H9 (cell line): ENCODE results near the gene APBB2. TPM values are rescaled to one million over a fixed set of nuclear protein-coding genes. Genes with fewer than 3 reads are reported as not detected.

ENCODE experiments used
- DNase-seq: peaks from one replicate; pipeline ENCODE4 v3.0.0-alpha.2; 2017
- H2AFZ ChIP-seq: one replicate; pipeline ENCODE4 v1.6.1; 2013; ENCODE audit warnings: mild to moderate bottlenecking, low read length, control low read depth, moderate library complexity
- H2AK5ac ChIP-seq: 2 replicates; pipeline ENCODE4 v1.6.1; 2013; ENCODE audit warnings: low read length, control low read depth, mixed read lengths; ENCODE audit not compliant: insufficient read length
- H2BK120ac ChIP-seq: one replicate; pipeline ENCODE4 v1.6.1; 2013; ENCODE audit warnings: low read depth, mild to moderate bottlenecking, low read length, control low read depth, inconsistent platforms; ENCODE audit not compliant: poor library complexity, severe bottlenecking
- H2BK12ac ChIP-seq: 2 replicates; pipeline ENCODE4 v1.6.1; 2013; ENCODE audit warnings: low read length, control low read depth, mixed read lengths, low read depth; ENCODE audit not compliant: insufficient read length
- H2BK15ac ChIP-seq: 2 replicates; pipeline ENCODE4 v1.6.1; 2013; ENCODE audit warnings: low read depth, low read length, control low read depth
- H2BK20ac ChIP-seq: one replicate; pipeline ENCODE4 v1.6.1; 2013; ENCODE audit warnings: low read depth, mild to moderate bottlenecking, low read length, control low read depth, inconsistent platforms; ENCODE audit not compliant: poor library complexity, severe bottlenecking
- H2BK5ac ChIP-seq: 2 replicates; pipeline ENCODE4 v1.6.1; 2013; ENCODE audit warnings: low read length, control low read depth, mixed read lengths; ENCODE audit not compliant: insufficient read length
- H3K14ac ChIP-seq: 2 replicates; pipeline ENCODE4 v1.6.1; 2013; ENCODE audit warnings: low read length, control low read depth; ENCODE audit not compliant: insufficient read depth
- H3K18ac ChIP-seq: 2 replicates; pipeline ENCODE4 v1.6.1; 2013; ENCODE audit warnings: low read depth, mild to moderate bottlenecking, mixed read lengths, low read length, control low read depth; ENCODE audit not compliant: insufficient read length
- H3K23ac ChIP-seq: 2 replicates; pipeline ENCODE4 v1.6.1; 2013; ENCODE audit warnings: low read length, control low read depth, mixed read lengths, low read depth; ENCODE audit not compliant: insufficient read length
- H3K23me2 ChIP-seq: 2 replicates; pipeline ENCODE4 v1.6.1; 2013; ENCODE audit warnings: low read depth, mild to moderate bottlenecking, mixed read lengths, low read length, control low read depth; ENCODE audit not compliant: insufficient read length, poor library complexity, severe bottlenecking
- H3K27ac ChIP-seq: 2 replicates; pipeline ENCODE4 v1.5.1; 2013; ENCODE audit warnings: low read length, control low read depth, mixed read lengths, low read depth; ENCODE audit not compliant: insufficient read length
- H3K27me3 ChIP-seq: 2 replicates; pipeline ENCODE4 v1.6.1; 2013; ENCODE audit warnings: low read length, control low read depth, inconsistent platforms; ENCODE audit not compliant: insufficient read depth
- H3K4ac ChIP-seq: 2 replicates; pipeline ENCODE4 v1.6.1; 2013; ENCODE audit warnings: low read depth, mild to moderate bottlenecking, control low read depth, inconsistent platforms, low read length, moderate library complexity
- H3K4me1 ChIP-seq: 2 replicates; pipeline ENCODE4 v1.6.1; 2013; ENCODE audit warnings: low read length, control low read depth, inconsistent platforms; ENCODE audit not compliant: insufficient read depth
- H3K4me2 ChIP-seq: 2 replicates; pipeline ENCODE4 v1.6.1; 2013; ENCODE audit warnings: low read length, control low read depth, mixed read lengths; ENCODE audit not compliant: insufficient read length, insufficient read depth
- H3K56ac ChIP-seq: 2 replicates; pipeline ENCODE4 v1.6.1; 2013; ENCODE audit warnings: low read depth, mild to moderate bottlenecking, mixed read lengths, low read length, control low read depth; ENCODE audit not compliant: insufficient read length
- H3K79me1 ChIP-seq: 2 replicates; pipeline ENCODE4 v1.6.1; 2013; ENCODE audit warnings: low read depth, mild to moderate bottlenecking, moderate library complexity, low read length, control low read depth, inconsistent platforms; ENCODE audit not compliant: insufficient read depth, poor library complexity, severe bottlenecking
- H3K79me2 ChIP-seq: 2 replicates; pipeline ENCODE4 v1.6.1; 2013; ENCODE audit warnings: low read length, control low read depth, inconsistent platforms; ENCODE audit not compliant: insufficient read depth
- H3K9ac ChIP-seq: 2 replicates; pipeline ENCODE4 v1.6.1; 2013; ENCODE audit warnings: low read length, control low read depth, mixed read lengths; ENCODE audit not compliant: insufficient read length; ENCODE audit errors: extremely low read depth
- H3K9me3 ChIP-seq: one replicate; pipeline ENCODE4 v1.6.1; 2013; ENCODE audit warnings: low read depth, low read length, inconsistent platforms; ENCODE audit not compliant: control insufficient read depth
- H3T11ph ChIP-seq: one replicate; pipeline ENCODE4 v1.6.1; 2013; ENCODE audit warnings: mild to moderate bottlenecking, low read length, control low read depth, inconsistent platforms
- H4K20me1 ChIP-seq: one replicate; pipeline ENCODE4 v1.6.1; 2013; ENCODE audit not compliant: control insufficient read depth, insufficient read length, insufficient read depth
- H4K5ac ChIP-seq: 2 replicates; pipeline ENCODE4 v1.6.1; 2013; ENCODE audit warnings: low read depth, mild to moderate bottlenecking, mixed read lengths, low read length, control low read depth; ENCODE audit not compliant: insufficient read length
- H4K8ac ChIP-seq: replicated peaks from 2 replicates; pipeline ENCODE4 v1.6.1; 2013; ENCODE audit warnings: low read length, control low read depth, mixed read lengths, low read depth; ENCODE audit not compliant: insufficient read length
- H4K91ac ChIP-seq: 2 replicates; pipeline ENCODE4 v1.6.1; 2013; ENCODE audit warnings: low read depth, mild to moderate bottlenecking, moderate library complexity, mixed read lengths, low read length, control low read depth; ENCODE audit not compliant: insufficient read length
- H3K27ac Mint-ChIP-seq, 3 experiments: 2 replicates in 2 of 3; 3 replicates in 1 of 3; pipeline ENCODE4 v1.8.0; 2020 to 2021; ENCODE audit warnings: mixed read lengths in 3 of 3, mild to moderate bottlenecking in 1 of 3, moderate library complexity in 1 of 3
- H3K27me3 Mint-ChIP-seq: 2 replicates; pipeline ENCODE4 v1.8.0; 2021; ENCODE audit warnings: low read depth, mild to moderate bottlenecking, moderate library complexity, mixed read lengths
- H3K36me3 Mint-ChIP-seq, 3 experiments: 2 replicates in 2 of 3; 3 replicates in 1 of 3; pipeline ENCODE4 v1.8.0; 2020 to 2021; ENCODE audit warnings: low read depth in 3 of 3, mixed read lengths in 3 of 3; ENCODE audit not compliant: insufficient read depth in 1 of 3
- H3K4me1 Mint-ChIP-seq, 2 experiments: 2 replicates each; pipeline ENCODE4 v1.8.0; 2020; ENCODE audit warnings: mixed read lengths in 2 of 2
- H3K4me3 Mint-ChIP-seq, 2 experiments: 2 replicates in 1 of 2; 3 replicates in 1 of 2; pipeline ENCODE4 v1.8.0; 2020 to 2021; ENCODE audit warnings: mild to moderate bottlenecking in 2 of 2, mixed read lengths in 2 of 2, moderate library complexity in 1 of 2
- H3K9me3 Mint-ChIP-seq, 2 experiments: 2 replicates in 1 of 2; 3 replicates in 1 of 2; pipeline ENCODE4 v1.8.0; 2020; ENCODE audit warnings: mild to moderate bottlenecking in 2 of 2, mixed read lengths in 2 of 2, moderate library complexity in 1 of 2
- CTCF ChIP-seq: fragments of 200-600 bp; sonication (generic); conservative IDR thresholded peaks from 3 replicates; pipeline ENCODE4 v1.8.0; 2021; ENCODE audit warnings: antibody characterized with exemption, mild to moderate bottlenecking
- WGBS: extraction: QIAGEN DNeasy Blood & Tissue Kit; methylation state at CpG from one replicate; pipeline ENCODE4 v1.1.7; 2013; ENCODE audit warnings: missing lambda C conversion rate, low lambda C conversion rate, mixed read lengths; ENCODE audit not compliant: insufficient read length; ENCODE audit errors: extremely low coverage; 5-methylcytosine and 5-hydroxymethylcytosine counted together
- total RNA-seq: library from RNA; stranded (reverse); gene quantifications from 2 replicates; pipeline ENCODE4 v1.2.1, GENCODE V29; 2021

The APBB2 gene
- total RNA-seq, 1 experiment from 2014 or later, result 39.6 TPM

DNA sequence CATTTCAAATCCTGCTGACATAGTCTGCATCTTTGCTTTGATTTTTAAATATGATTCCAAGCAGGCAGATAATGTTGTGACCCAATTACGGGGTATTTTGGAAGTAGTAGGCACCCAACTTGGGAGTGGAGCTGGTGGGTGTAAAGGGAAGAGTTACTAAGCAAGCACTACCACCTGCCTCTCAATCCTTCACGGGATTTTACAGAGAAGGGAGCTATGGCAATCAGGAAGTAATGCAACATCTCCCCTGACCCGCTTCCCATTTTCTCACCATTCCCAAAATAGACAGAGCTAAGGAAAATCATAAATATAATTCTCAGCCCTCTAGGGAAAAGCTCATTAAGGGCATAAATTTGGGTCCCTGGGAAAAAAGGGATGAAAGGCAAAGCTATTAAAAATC is 9.2 kb downstream of the APBB2 start:
- no CpG with 5 or more reads among the region's 3 CpGs for WGBS
- no peak overlapping the region for H4K5ac ChIP-seq
- H3K79me1 ChIP-seq, result peaks cover 2% of the 10 kb centered on the region
- no peak overlapping the region for H3K14ac ChIP-seq
- no peaks in the 10 kb centered on the region for H3K27me3 Mint-ChIP-seq
- H4K91ac ChIP-seq, result no peak overlapping the region
- no peak overlapping the region for H3K27ac ChIP-seq
- no peak overlapping the region for H3K23ac ChIP-seq
- peaks cover 2% of the 10 kb centered on the region; the same call in 1 of the 2 replicates for H3K4me1 ChIP-seq
- H4K20me1 ChIP-seq, result no peaks in the 10 kb centered on the region
- H2BK5ac ChIP-seq, result no peak overlapping the region
- peak overlapping the region in 1 of 3 experiments; percentile 21; a peak in 1 of 7 replicates for H3K27ac Mint-ChIP-seq
- TF ChIP-seq CTCF, result no peak
- no peak for DNase-seq
- H3K4me2 ChIP-seq, result no peak overlapping the region
- no peak overlapping the region for H3K9ac ChIP-seq
- H2AK5ac ChIP-seq, result no peak overlapping the region
- no peaks in the 10 kb centered on the region; a peak in 1 of 7 replicates for H3K36me3 Mint-ChIP-seq
- peaks cover 25 to 32% of the 10 kb centered on the region in 2 experiments for H3K4me1 Mint-ChIP-seq
- H2AFZ ChIP-seq, result no peak overlapping the region
- no peak overlapping the region for H2BK15ac ChIP-seq
- no peak overlapping the region for H2BK120ac ChIP-seq
- H3K56ac ChIP-seq, result no peak overlapping the region
- H3K18ac ChIP-seq, result no peak overlapping the region
- H4K8ac ChIP-seq, result no peak overlapping the region
- no peaks in the 10 kb centered on the region for H3K9me3 ChIP-seq
- no peak overlapping the region for H2BK20ac ChIP-seq
- no peaks in the 10 kb centered on the region for H3K27me3 ChIP-seq
- H2BK12ac ChIP-seq, result no peak overlapping the region
- no peaks in the 10 kb centered on the region; a peak in 1 of 5 replicates for H3K9me3 Mint-ChIP-seq
- H3K23me2 ChIP-seq, result no peaks in the 10 kb centered on the region
- no peak overlapping the region for H3K4me3 Mint-ChIP-seq
- no peak overlapping the region for H3T11ph ChIP-seq
- no peak overlapping the region for H3K4ac ChIP-seq
- H3K79me2 ChIP-seq, result no peaks in the 10 kb centered on the region; the same call in 1 of the 2 replicates
